GM19395 (cell line): Measurements from ENCODE around the gene CMIP.

ENCODE experiments used
- ATAC-seq: cut with Tn5 transposase; IDR thresholded peaks from one replicate; pipeline ENCODE4 v1.9.1; 2021; ENCODE audit warnings: mild to moderate bottlenecking, moderate library complexity; ENCODE audit not compliant: unreplicated experiment

CMIP gene

GRCh38 chr16:81598083-81598482 lies 153.5 kb downstream of the CMIP start:
- ATAC-seq, result no peak

- no peak for ATAC-seq
Measured at GRCh38 chr16:81599034-81599744, 154.6 kb downstream of the CMIP start.

- ATAC-seq, result no peak
Measured at GRCh38 chr16:81600275-81600674, 155.7 kb downstream of the CMIP start.

GRCh38 chr16:81601008-81601428 lies 156.4 kb downstream of the CMIP start:
- ATAC-seq, result no peak

GRCh38 chr16:81601601-81602255 lies 157.1 kb downstream of the CMIP start:
- no peak for ATAC-seq

- ATAC-seq, result no peak
Measured at GRCh38 chr16:81602256-81602776, 157.7 kb downstream of the CMIP start.

- ATAC-seq, result no peak
Measured at GRCh38 chr16:81602792-81603191, 158.2 kb downstream of the CMIP start.

- ATAC-seq, result no peak
Measured at GRCh38 chr16:81604960-81605383, 160.4 kb downstream of the CMIP start.

GRCh38 chr16:81606039-81606438 lies 161.4 kb downstream of the CMIP start:
- no peak for ATAC-seq

- ATAC-seq, result no peak
Measured at GRCh38 chr16:81607006-81607405, 162.4 kb downstream of the CMIP start.

GRCh38 chr16:81607805-81608522 lies 163.4 kb downstream of the CMIP start:
- ATAC-seq, result no peak

- no peak for ATAC-seq
Measured at GRCh38 chr16:81608523-81609209, 164.1 kb downstream of the CMIP start.

- no peak for ATAC-seq
Measured at GRCh38 chr16:81609323-81609892, 164.8 kb downstream of the CMIP start.

GRCh38 chr16:81610144-81610842 lies 165.7 kb downstream of the CMIP start:
- ATAC-seq, result no peak

- ATAC-seq, result no peak
Measured at GRCh38 chr16:81610936-81611335, 166.3 kb downstream of the CMIP start.

- ATAC-seq, result no peak
Measured at GRCh38 chr16:81611721-81612120, 167.1 kb downstream of the CMIP start.

- no peak for ATAC-seq
Measured at GRCh38 chr16:81612351-81613163, 167.9 kb downstream of the CMIP start.

- no peak for ATAC-seq
Measured at GRCh38 chr16:81614171-81614570, 169.6 kb downstream of the CMIP start.

- no peak for ATAC-seq
Measured at GRCh38 chr16:81614654-81615359, 170.2 kb downstream of the CMIP start.
